HepG2 (cell line): ENCODE data around the gene ETFB. TPM values are rescaled to one million over a fixed set of nuclear protein-coding genes. Genes with fewer than 3 reads are reported as not detected.

Experiments
- AGO1 ChIP-seq: fragments of 200-400 bp; formaldehyde crosslinking; IDR thresholded peaks from 2 replicates; pipeline ENCODE4 v1.6.1; 2017; ENCODE audit warnings: mild to moderate bottlenecking, low read depth, low read length, moderate library complexity; ENCODE audit not compliant: poor library complexity, severe bottlenecking
- AGO2 ChIP-seq: fragments of 200-400 bp; formaldehyde crosslinking; optimal IDR thresholded peaks from 2 replicates; pipeline ENCODE3; 2017; ENCODE audit warnings: mild to moderate bottlenecking, low read depth, low read length, moderate library complexity
- BORCS8-MEF2B ChIP-seq: sonication (generic); formaldehyde crosslinking; IDR thresholded peaks from 2 replicates; pipeline ENCODE4 v1.8.0; 2022; ENCODE audit warnings: mild to moderate bottlenecking, missing genetic modification reagents
- FOXP1 ChIP-seq, 2 experiments: fragments of 450-650 bp in 1 of 2; IDR thresholded peaks; 2 replicates each; pipeline ENCODE4 v1.6.1; 2017 to 2018; ENCODE audit warnings: antibody characterized with exemption in 1 of 2
- GMEB1 ChIP-seq: sonication (generic); formaldehyde crosslinking; IDR thresholded peaks from 2 replicates; pipeline ENCODE4 v1.5.1; 2020; ENCODE audit warnings: missing genetic modification reagents, mild to moderate bottlenecking, borderline replicate concordance
- GZF1 ChIP-seq: sonication (generic); formaldehyde crosslinking; IDR thresholded peaks from 2 replicates; pipeline ENCODE4 v1.5.1; 2020; ENCODE audit warnings: mild to moderate bottlenecking, missing genetic modification reagents
- HDAC1 ChIP-seq: sonication (generic); formaldehyde crosslinking; IDR thresholded peaks from 2 replicates; pipeline ENCODE4 v1.5.1; 2020; ENCODE audit warnings: mild to moderate bottlenecking, missing genetic modification reagents
- HNRNPH1 ChIP-seq: fragments of 200-400 bp; formaldehyde crosslinking; optimal IDR thresholded peaks from 2 replicates; pipeline ENCODE3; 2017; ENCODE audit warnings: mild to moderate bottlenecking, low read depth, low read length
- HNRNPL ChIP-seq: fragments of 200-400 bp; formaldehyde crosslinking; IDR thresholded peaks from 2 replicates; pipeline ENCODE4 v1.6.1; 2017; ENCODE audit warnings: mild to moderate bottlenecking, low read depth, low read length
- MAZ ChIP-seq, 2 experiments: sonication (generic) in 1 of 2; formaldehyde crosslinking in 1 of 2; IDR thresholded peaks; 2 replicates each; pipeline versions ENCODE4 v1.5.0 to v1.6.1; 2012 to 2020; ENCODE audit warnings: low read depth in 2 of 2, mild to moderate bottlenecking in 2 of 2, borderline replicate concordance in 1 of 2, improper control_type of control experiment in 1 of 2, low read length in 1 of 2, missing genetic modification reagents in 1 of 2, moderate library complexity in 1 of 2
- NCOA5 ChIP-seq: sonication (generic); formaldehyde crosslinking; IDR thresholded peaks from 2 replicates; pipeline ENCODE4 v1.4.0; 2020; ENCODE audit warnings: missing genetic modification reagents
- PITX1 ChIP-seq: sonication (generic); formaldehyde crosslinking; IDR thresholded peaks from 2 replicates; pipeline ENCODE4 v1.5.1; 2020; ENCODE audit warnings: mild to moderate bottlenecking, missing genetic modification reagents
- POLR2G ChIP-seq: fragments of 200-400 bp; formaldehyde crosslinking; IDR thresholded peaks from 2 replicates; pipeline ENCODE4 v1.6.1; 2018; ENCODE audit warnings: mild to moderate bottlenecking, low read depth, low read length, moderate library complexity
- RAD21 ChIP-seq: fragments of 450-650 bp; formaldehyde crosslinking; IDR thresholded peaks from 2 replicates; pipeline ENCODE4 v1.5.0; 2020; ENCODE audit warnings: mild to moderate bottlenecking
- RXRA ChIP-seq: sonication (generic); formaldehyde crosslinking; IDR thresholded peaks from 2 replicates; pipeline ENCODE4 v1.5.1; 2020; ENCODE audit warnings: missing genetic modification reagents
- TAF15 ChIP-seq: fragments of 200-400 bp; formaldehyde crosslinking; IDR thresholded peaks from one replicate; pipeline ENCODE4 v1.6.1; 2018; ENCODE audit warnings: mild to moderate bottlenecking, low read depth, low read length; ENCODE audit not compliant: poor library complexity, severe bottlenecking
- ZHX2 ChIP-seq, 2 experiments: sonication (generic) in 1 of 2; formaldehyde crosslinking in 1 of 2; IDR thresholded peaks; 2 replicates each; pipeline versions ENCODE4 v1.6.1 to v1.9.0; 2014 to 2022; ENCODE audit warnings: antibody characterized with exemption in 1 of 2, borderline replicate concordance in 1 of 2, inconsistent platforms in 1 of 2, low read depth in 1 of 2, missing genetic modification reagents in 1 of 2
- ZMYM3 ChIP-seq: sonication (generic); formaldehyde crosslinking; IDR thresholded peaks from 2 replicates; pipeline ENCODE4 v1.5.1; 2020; ENCODE audit warnings: mild to moderate bottlenecking, missing genetic modification reagents
- ZNF44 ChIP-seq: sonication (generic); formaldehyde crosslinking; IDR thresholded peaks from 2 replicates; pipeline ENCODE4 v1.5.1; 2020; ENCODE audit warnings: mild to moderate bottlenecking, missing genetic modification reagents
- ZNF598 ChIP-seq: sonication (generic); formaldehyde crosslinking; IDR thresholded peaks from 2 replicates; pipeline ENCODE4 v1.5.1; 2020; ENCODE audit warnings: mild to moderate bottlenecking, missing genetic modification reagents, borderline replicate concordance
- ZSCAN25 ChIP-seq: sonication (generic); formaldehyde crosslinking; IDR thresholded peaks from 2 replicates; pipeline ENCODE4 v1.8.0; 2022; ENCODE audit warnings: mild to moderate bottlenecking, missing genetic modification reagents
- polyA plus RNA-seq, 8 experiments: library from polyadenylated mRNA; depleted of rRNA in 3 of 8; stranded (reverse) in 7 of 8; unstranded in 1 of 8; fragments of >200 nt; fragmentation: Illumina TruSeq in 4 of 8; extraction: Trizol in 4 of 8; gene quantifications; 2 replicates each; pipeline versions ENCODE4 v1.2.1 to v1.2.3, GENCODE V29; 2011 to 2016; ENCODE audit warnings: low read depth in 4 of 8, missing spikeins in 1 of 8, mixed read lengths in 1 of 8; ENCODE audit not compliant: insufficient read depth in 1 of 8
- total RNA-seq, 5 experiments: library from RNA; depleted of rRNA; stranded (reverse); fragments of >200 nt; fragmentation: Illumina TruSeq; extraction: Trizol; gene quantifications; 2 replicates each; pipeline ENCODE4 v1.2.3, GENCODE V29; 2016; ENCODE audit warnings: low read depth in 1 of 5

The ETFB gene
- total and polyA plus RNA-seq, 2 of the 13 experiments (the other 11 are each of a cell fraction or from before 2014, with no cell fraction given): 678 to 1,314 TPM

DNA sequence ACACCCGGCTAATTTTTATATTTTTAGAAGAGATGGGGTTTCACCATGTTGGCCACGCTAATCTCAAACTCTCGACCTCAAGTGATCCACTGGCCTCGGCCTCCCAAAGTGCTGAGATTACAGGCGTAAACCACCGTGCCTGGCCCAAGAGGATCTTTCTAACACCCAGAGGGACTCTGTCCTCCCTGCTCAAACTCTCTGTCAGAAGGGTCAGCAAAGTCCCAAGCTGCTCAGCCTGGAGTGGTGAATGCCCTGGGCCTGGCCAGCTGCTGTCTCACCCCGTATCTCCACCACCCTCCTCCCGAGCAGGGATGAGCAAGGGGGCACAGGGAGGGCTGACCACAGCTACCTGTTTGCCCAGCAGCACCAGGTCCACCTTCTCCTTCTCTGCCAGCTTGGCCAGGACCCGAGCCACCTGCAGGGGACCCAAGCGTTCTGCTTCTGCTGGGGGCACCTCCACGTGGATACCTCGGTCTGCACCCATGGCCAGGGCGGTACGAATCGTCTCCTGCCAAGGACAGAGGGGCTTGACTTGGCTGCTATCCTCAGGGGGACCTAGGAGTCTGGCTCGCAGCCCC, 13.3 kb downstream of the ETFB start (continued):
- TF ChIP-seq ZHX2 (IDR thresholded peaks at IDR 0.05; ENCODE audit: low read depth): no peak
- TF ChIP-seq ZHX2 (CRISPR knock-in tag; IDR thresholded peaks at IDR 0.05; ENCODE audit: borderline replicate concordance): no peak
- peak; percentile 96 for TF ChIP-seq AGO2
- TF ChIP-seq FOXP1 (IDR thresholded peaks at IDR 0.05): no peak
- TF ChIP-seq FOXP1 (CRISPR knock-in tag; IDR thresholded peaks at IDR 0.05): no peak
- 0 out of 2 replicates have a peak, but pooled peaks have one; percentile 48 for TF ChIP-seq ZNF598 (CRISPR knock-in tag)
- 0 out of 2 replicates have a peak, but pooled peaks have one; percentile 23 for TF ChIP-seq ZMYM3
- TF ChIP-seq RAD21: 0 out of 2 replicates have a peak, but pooled peaks have one; percentile 27
- TF ChIP-seq PITX1 (CRISPR knock-in tag): 0 out of 2 replicates have a peak, but pooled peaks have one; percentile 31
- 0 out of 2 replicates have a peak, but pooled peaks have one; percentile 39 for TF ChIP-seq ZSCAN25 (CRISPR knock-in tag)
- TF ChIP-seq RXRA (CRISPR knock-in tag): no peak
- TF ChIP-seq POLR2G: peak; percentile 58
- no peak for TF ChIP-seq NCOA5
- TF ChIP-seq MAZ (IDR thresholded peaks at IDR 0.05; ENCODE audit: borderline replicate concordance, low read depth, low read length): no peak
- TF ChIP-seq MAZ (CRISPR knock-in tag; IDR thresholded peaks at IDR 0.05; ENCODE audit: low read depth): 0 out of 2 replicates have a peak, but pooled peaks have one; percentile 34
- peak; percentile 51 for TF ChIP-seq TAF15
- TF ChIP-seq BORCS8-MEF2B (CRISPR knock-in tag): 0 out of 2 replicates have a peak, but pooled peaks have one; percentile 19
- TF ChIP-seq HDAC1 (CRISPR knock-in tag): peak; percentile 32; the same call in 1 of the 2 replicates
- 0 out of 2 replicates have a peak, but pooled peaks have one; percentile 33 for TF ChIP-seq GZF1 (CRISPR knock-in tag)
- TF ChIP-seq ZNF44: 0 out of 2 replicates have a peak, but pooled peaks have one; percentile 74
- TF ChIP-seq HNRNPH1: peak; percentile 35
- 0 out of 2 replicates have a peak, but pooled peaks have one; percentile 30 for TF ChIP-seq GMEB1 (CRISPR knock-in tag)
- TF ChIP-seq AGO1: peak; percentile 38
- TF ChIP-seq HNRNPL: peak; percentile 83; the same call in 1 of the 2 replicates
